T-helper 17 cell (primary cell): ENCODE measurements around the gene TLE4. TPM values are rescaled to one million over a fixed set of nuclear protein-coding genes. Genes with fewer than 3 reads are reported as not detected.
"Not testable (repeated sequence)": the region's sequence is repeated elsewhere in the genome, so short reads cannot be mapped to it uniquely, and the experiment has no call there.

Experiments
- ATAC-seq: fragments of 150-1000 bp; cut with Tn5 transposase; 2 replicates; pipeline ENCODE4 v1.10.0; 2021; ENCODE audit warnings: mild to moderate bottlenecking, moderate library complexity
- DNase-seq, 3 donors: peaks; one replicate each; pipeline versions ENCODE4 v3.0.0 to v3.0.0-alpha.2; 2020 to 2021
- H3K9me3 ChIP-seq: one replicate; pipeline ENCODE4 v1.7.0; 2013; ENCODE audit warnings: low read length, mild to moderate bottlenecking; ENCODE audit not compliant: control insufficient read depth, poor library complexity, severe bottlenecking
- H3K27ac Mint-ChIP-seq: one replicate; pipeline ENCODE4 v1.8.0; 2022; ENCODE audit warnings: mild to moderate bottlenecking, moderate library complexity, mixed read lengths
- H3K27me3 Mint-ChIP-seq: one replicate; pipeline ENCODE4 v1.8.0; 2022; ENCODE audit warnings: mixed read lengths
- H3K36me3 Mint-ChIP-seq: one replicate; pipeline ENCODE4 v1.8.0; 2022; ENCODE audit warnings: low read depth, mixed read lengths
- H3K4me1 Mint-ChIP-seq: one replicate; pipeline ENCODE4 v1.8.0; 2022; ENCODE audit warnings: mild to moderate bottlenecking, mixed read lengths
- H3K4me3 Mint-ChIP-seq: one replicate; pipeline ENCODE4 v1.8.0; 2022; ENCODE audit warnings: mild to moderate bottlenecking, moderate library complexity, mixed read lengths
- total RNA-seq, 4 donors: library from RNA in 2 of 4; stranded (reverse) in 2 of 4; gene quantifications; one replicate each; pipeline ENCODE4 v1.2.3 and lab custom pipeline; 2022 to 2026

Gene TLE4
- total RNA-seq, 2 donors from 2014 or later: 104 to 154 TPM

- Mint-ChIP-seq H3K27ac (no peak overlapping the region), H3K36me3 (no peaks in the 10 kb centered on the region), H3K27me3 (no peaks in the 10 kb centered on the region), H3K4me1 (no peaks in the 10 kb centered on the region), H3K4me3 (no peak overlapping the region)
- H3K9me3 ChIP-seq: no peaks in the 10 kb centered on the region
- ATAC-seq: no peak
- no peak for DNase-seq
Measured at GRCh38 chr9:79744521-79744920, 172.8 kb downstream of the TLE4 start.

- Mint-ChIP-seq H3K27me3 (no peaks in the 10 kb centered on the region), H3K36me3 (no peaks in the 10 kb centered on the region), H3K4me3 (no peak overlapping the region), H3K4me1 (no peaks in the 10 kb centered on the region), H3K27ac (no peak overlapping the region)
- ATAC-seq (no peak), DNase-seq (no peak)
- H3K9me3 ChIP-seq: no peaks in the 10 kb centered on the region
Measured at GRCh38 chr9:79745752-79746336, 174.1 kb downstream of the TLE4 start.

GRCh38 chr9:79751895-79752466, 180.2 kb downstream of the TLE4 start:
- not testable (repeated sequence) for H3K9me3 ChIP-seq, H3K27me3 Mint-ChIP-seq, H3K27ac Mint-ChIP-seq, H3K4me3 Mint-ChIP-seq, ATAC-seq, DNase-seq, H3K4me1 Mint-ChIP-seq, H3K36me3 Mint-ChIP-seq

GRCh38 chr9:79756414-79756813, 184.6 kb downstream of the TLE4 start:
- Mint-ChIP-seq H3K4me3 (no peak overlapping the region), H3K27me3 (peaks cover 5% of the 10 kb centered on the region), H3K36me3 (no peaks in the 10 kb centered on the region), H3K4me1 (no peaks in the 10 kb centered on the region), H3K27ac (no peak overlapping the region)
- no peaks in the 10 kb centered on the region for H3K9me3 ChIP-seq
- ATAC-seq (no peak), DNase-seq (no peak)

GRCh38 chr9:79757074-79757473, 185.3 kb downstream of the TLE4 start:
- Mint-ChIP-seq H3K27me3 (peaks cover 5% of the 10 kb centered on the region), H3K27ac (no peak overlapping the region)

GRCh38 chr9:79757881-79758669, 186.3 kb downstream of the TLE4 start:
- no peak overlapping the region for H3K27ac Mint-ChIP-seq
- no peaks in the 10 kb centered on the region for H3K36me3 Mint-ChIP-seq
- no peaks in the 10 kb centered on the region for H3K9me3 ChIP-seq
- H3K27me3 Mint-ChIP-seq: peaks cover 5% of the 10 kb centered on the region
- H3K4me3 Mint-ChIP-seq: no peak overlapping the region
- H3K4me1 Mint-ChIP-seq: no peaks in the 10 kb centered on the region
- ATAC-seq: no peak
- no peak for DNase-seq

More at GRCh38 chr9:79757074-79757473, 185.3 kb downstream of the TLE4 start:
- DNase-seq (no peak), ATAC-seq (no peak)
- H3K9me3 ChIP-seq: no peaks in the 10 kb centered on the region
- no peak overlapping the region for H3K4me3 Mint-ChIP-seq
- H3K36me3 Mint-ChIP-seq: no peaks in the 10 kb centered on the region
- no peaks in the 10 kb centered on the region for H3K4me1 Mint-ChIP-seq

GRCh38 chr9:79759460-79759859, 187.7 kb downstream of the TLE4 start:
- peaks cover 5% of the 10 kb centered on the region for H3K27me3 Mint-ChIP-seq
- DNase-seq: no peak
- ATAC-seq: no peak
- H3K4me1 Mint-ChIP-seq: no peaks in the 10 kb centered on the region
- H3K36me3 Mint-ChIP-seq: no peaks in the 10 kb centered on the region
- H3K9me3 ChIP-seq: no peaks in the 10 kb centered on the region
- H3K27ac Mint-ChIP-seq: no peak overlapping the region
- H3K4me3 Mint-ChIP-seq: no peak overlapping the region

GRCh38 chr9:79762070-79762469, 190.3 kb downstream of the TLE4 start:
- DNase-seq (no peak), ATAC-seq (no peak)
- Mint-ChIP-seq H3K27ac (no peak overlapping the region), H3K27me3 (peaks cover 17% of the 10 kb centered on the region), H3K4me1 (peaks cover 3% of the 10 kb centered on the region), H3K36me3 (peaks cover 2% of the 10 kb centered on the region), H3K4me3 (no peak overlapping the region)
- no peaks in the 10 kb centered on the region for H3K9me3 ChIP-seq

- Mint-ChIP-seq H3K27ac (no peak overlapping the region), H3K36me3 (peaks cover 2% of the 10 kb centered on the region), H3K4me1 (peaks cover 3% of the 10 kb centered on the region), H3K4me3 (no peak overlapping the region), H3K27me3 (peaks cover 17% of the 10 kb centered on the region)
- DNase-seq: no peak
- ATAC-seq: no peak
- H3K9me3 ChIP-seq: no peaks in the 10 kb centered on the region
Measured at GRCh38 chr9:79763671-79764285, 192.0 kb downstream of the TLE4 start.

- peaks cover 2% of the 10 kb centered on the region for H3K36me3 Mint-ChIP-seq
- no peaks in the 10 kb centered on the region for H3K9me3 ChIP-seq
- peaks cover 3% of the 10 kb centered on the region for H3K4me1 Mint-ChIP-seq
- no peak for DNase-seq
- H3K4me3 Mint-ChIP-seq: no peak overlapping the region
- no peak for ATAC-seq
- no peak overlapping the region for H3K27ac Mint-ChIP-seq
- H3K27me3 Mint-ChIP-seq: peaks cover 17% of the 10 kb centered on the region
Measured at GRCh38 chr9:79764374-79764773, 192.6 kb downstream of the TLE4 start.

- no peak for ATAC-seq
- peaks cover 22% of the 10 kb centered on the region for H3K27me3 Mint-ChIP-seq
- H3K36me3 Mint-ChIP-seq: peaks cover 2% of the 10 kb centered on the region
Measured at GRCh38 chr9:79765466-79765865, 193.7 kb downstream of the TLE4 start.

GRCh38 chr9:79766091-79766490, 194.3 kb downstream of the TLE4 start:
- DNase-seq: no peak
- Mint-ChIP-seq H3K4me1 (peaks cover 3% of the 10 kb centered on the region), H3K36me3 (peaks cover 2% of the 10 kb centered on the region), H3K27me3 (peaks cover 22% of the 10 kb centered on the region), H3K27ac (no peak overlapping the region), H3K4me3 (no peak overlapping the region)
- no peaks in the 10 kb centered on the region for H3K9me3 ChIP-seq
- ATAC-seq: no peak

More at GRCh38 chr9:79765466-79765865, 193.7 kb downstream of the TLE4 start:
- Mint-ChIP-seq H3K4me1 (peaks cover 3% of the 10 kb centered on the region), H3K27ac (no peak overlapping the region), H3K4me3 (no peak overlapping the region)
- no peak for DNase-seq
- H3K9me3 ChIP-seq: no peaks in the 10 kb centered on the region

- Mint-ChIP-seq H3K27ac (no peak overlapping the region), H3K4me3 (no peak overlapping the region), H3K27me3 (peaks cover 22% of the 10 kb centered on the region), H3K36me3 (peaks cover 2% of the 10 kb centered on the region), H3K4me1 (peaks cover 3% of the 10 kb centered on the region)
- ATAC-seq (no peak), DNase-seq (no peak)
- no peaks in the 10 kb centered on the region for H3K9me3 ChIP-seq
Measured at GRCh38 chr9:79768194-79768593, 196.4 kb downstream of the TLE4 start.
